Choroid plexus epithelial cell (primary cell): ENCODE measurements around the gene PRICKLE1.

Source experiments
- DNase-seq: peaks from one replicate; pipeline ENCODE4 v3.0.0-alpha.2; 2010; ENCODE audit warnings: low read depth
- H3K4me3 ChIP-seq: 2 replicates; pipeline ENCODE4 v1.5.1; 2011; ENCODE audit warnings: low read depth, mild to moderate bottlenecking, control low read depth, low read length, moderate library complexity
- CTCF ChIP-seq: conservative IDR thresholded peaks from 2 replicates; pipeline ENCODE4 v1.5.1; 2011; ENCODE audit warnings: low read depth, mild to moderate bottlenecking, control low read depth, inconsistent platforms, low read length, moderate library complexity

PRICKLE1 gene

GRCh38 chr12:42571327-42572009 lies 18.1 kb downstream of the PRICKLE1 start:
- no peak overlapping the region for H3K4me3 ChIP-seq
- no peak for DNase-seq
- TF ChIP-seq CTCF, result no peak

GRCh38 chr12:42570076-42570475 lies 19.5 kb downstream of the PRICKLE1 start:
- no peak for TF ChIP-seq CTCF
- no peak overlapping the region for H3K4me3 ChIP-seq
- DNase-seq, result no peak

- TF ChIP-seq CTCF, result peak; percentile 68
- peak; percentile 83 for DNase-seq
- H3K4me3 ChIP-seq, result no peak overlapping the region
Measured at GRCh38 chr12:42568952-42569915, 20.3 kb downstream of the PRICKLE1 start.

GRCh38 chr12:42565633-42566032 lies 23.9 kb downstream of the PRICKLE1 start:
- DNase-seq, result no peak
- TF ChIP-seq CTCF, result no peak
- H3K4me3 ChIP-seq, result no peak overlapping the region

- no peak for TF ChIP-seq CTCF
- no peak for DNase-seq
- H3K4me3 ChIP-seq, result no peak overlapping the region
Measured at GRCh38 chr12:42564996-42565395, 24.6 kb downstream of the PRICKLE1 start.

- TF ChIP-seq CTCF, result no peak
- H3K4me3 ChIP-seq, result no peak overlapping the region
- DNase-seq, result peak; percentile 73
Measured at GRCh38 chr12:42564556-42564955, 25.0 kb downstream of the PRICKLE1 start.
